ENCODE data around the gene ZSCAN23.

The ZSCAN23 gene

DNA sequence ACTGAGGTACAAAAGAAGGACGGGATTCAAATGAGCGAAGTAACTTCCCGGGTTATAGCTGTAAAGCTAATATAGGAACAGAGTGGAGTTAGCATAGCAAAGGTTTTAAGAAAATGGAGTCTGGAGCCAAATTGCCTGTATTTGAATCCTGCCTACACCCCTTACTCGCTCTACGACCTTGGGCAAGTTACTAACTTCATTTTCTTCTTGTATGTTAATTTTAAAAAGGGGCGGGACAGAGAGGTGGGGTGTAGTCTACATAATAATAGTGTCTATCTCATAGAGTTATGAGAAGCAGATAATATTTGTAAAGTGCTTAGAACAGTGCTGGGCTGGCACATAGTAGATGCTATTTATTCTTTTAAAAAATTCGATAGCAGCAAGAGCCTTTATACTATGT is 705 bp downstream of the ZSCAN23 start:
- Histone ChIP-seq H3K27ac (ENCODE audit: low read length, poor library complexity, severe bottlenecking) (no peak overlapping the region), H3K18ac (ENCODE audit: low read depth in 1 of 2, low read length in 2 of 2) (no peak overlapping the region), H3K79me1 (replicated peaks; ENCODE audit: low read length, poor library complexity, severe bottlenecking) (peaks cover 22% of the 10 kb centered on the region), H2AFZ (ENCODE audit: low read depth, low read length) (no peak overlapping the region), H2BK15ac (ENCODE audit: low read depth, poor library complexity, severe bottlenecking) (no peak overlapping the region), H3K36me3 (ENCODE audit: control insufficient read depth in 1 of 2, insufficient read depth in 2 of 2, low read depth in 1 of 2, low read length in 2 of 2) (peaks cover 0 to 6% of the 10 kb centered on the region in 2 experiments), H3K14ac (ENCODE audit: low read length in 2 of 2) (no peak overlapping the region), H2BK5ac (ENCODE audit: low read depth, low read length, poor library complexity, severe bottlenecking) (no peak overlapping the region), H2BK120ac (ENCODE audit: low read depth, low read length) (no peak overlapping the region), H4K8ac (ENCODE audit: low read length) (no peak overlapping the region), H3K4me3 (ENCODE audit: insufficient read depth in 1 of 2, low read depth in 1 of 2, low read length in 2 of 2) (peak overlapping the region in 1 of 2 experiments; percentile 96), H3K4ac (ENCODE audit: low read depth in 1 of 2, low read length in 2 of 2) (no peak overlapping the region), H2AK5ac (ENCODE audit: low read length, severe bottlenecking) (no peak overlapping the region), H3K23ac (ENCODE audit: low read length in 2 of 2) (no peak overlapping the region), H3K27me3 (ENCODE audit: control insufficient read depth in 1 of 2, insufficient read depth in 1 of 2, low read length in 2 of 2) (no peaks in the 10 kb centered on the region), H4K91ac (ENCODE audit: low read length) (no peak overlapping the region), H3K4me1 (ENCODE audit: control insufficient read depth, insufficient read depth, low read depth, low read length) (peaks cover 2% of the 10 kb centered on the region), H2BK12ac (ENCODE audit: low read length in 2 of 2) (no peak overlapping the region), H3K9ac (ENCODE audit: low read length) (peak overlapping the region; percentile 96), H3K9me3 (ENCODE audit: control insufficient read depth, low read length) (no peaks in the 10 kb centered on the region), H3K4me2 (ENCODE audit: low read length, poor library complexity, severe bottlenecking) (peak overlapping the region; percentile 54)
- no peak for DNase-seq
- 58% methylated on average over 6 of the region's 7 CpGs for WGBS

GRCh38 chr6:28436404-28436803 is 6.9 kb downstream of the ZSCAN23 start:
- no peak overlapping the region for H2BK12ac ChIP-seq (ENCODE audit: low read length in 2 of 2)
- H3K4ac ChIP-seq (ENCODE audit: low read depth in 1 of 2, low read length in 2 of 2) = no peak overlapping the region
- no peak overlapping the region for H3K4me3 ChIP-seq (ENCODE audit: insufficient read depth in 1 of 2, low read depth in 1 of 2, low read length in 2 of 2)
- H2BK5ac ChIP-seq (ENCODE audit: low read depth, low read length, poor library complexity, severe bottlenecking) = no peak overlapping the region
- H3K27me3 ChIP-seq (ENCODE audit: control insufficient read depth in 1 of 2, insufficient read depth in 1 of 2, low read length in 2 of 2) = no peaks in the 10 kb centered on the region
- no peak overlapping the region for H2BK15ac ChIP-seq (ENCODE audit: low read depth, poor library complexity, severe bottlenecking)
- no peak overlapping the region for H3K27ac ChIP-seq (ENCODE audit: low read length, poor library complexity, severe bottlenecking)
- H4K91ac ChIP-seq (ENCODE audit: low read length) = no peak overlapping the region
- H2AFZ ChIP-seq (ENCODE audit: low read depth, low read length) = no peak overlapping the region
- no peak overlapping the region for H3K14ac ChIP-seq (ENCODE audit: low read length in 2 of 2)
- no peak overlapping the region for H3K23ac ChIP-seq (ENCODE audit: low read length in 2 of 2)
- no peak overlapping the region for H2BK120ac ChIP-seq (ENCODE audit: low read depth, low read length)
- H3K36me3 ChIP-seq (ENCODE audit: control insufficient read depth in 1 of 2, insufficient read depth in 2 of 2, low read depth in 1 of 2, low read length in 2 of 2) = peaks cover 11 to 28% of the 10 kb centered on the region in 2 experiments
- peaks cover 25% of the 10 kb centered on the region for H3K79me1 ChIP-seq (replicated peaks; ENCODE audit: low read length, poor library complexity, severe bottlenecking)
- H2AK5ac ChIP-seq (ENCODE audit: low read length, severe bottlenecking) = no peak overlapping the region
- DNase-seq = no peak
- WGBS = 95% methylated on average over 3 of the region's 3 CpGs
- H3K4me1 ChIP-seq (ENCODE audit: control insufficient read depth, insufficient read depth, low read depth, low read length) = no peaks in the 10 kb centered on the region
- H3K9me3 ChIP-seq (ENCODE audit: control insufficient read depth, low read length) = no peaks in the 10 kb centered on the region
- no peak overlapping the region for H3K18ac ChIP-seq (ENCODE audit: low read depth in 1 of 2, low read length in 2 of 2)
- no peak overlapping the region for H3K9ac ChIP-seq (ENCODE audit: low read length)
- no peak overlapping the region for H3K4me2 ChIP-seq (ENCODE audit: low read length, poor library complexity, severe bottlenecking)
- no peak overlapping the region for H4K8ac ChIP-seq (ENCODE audit: low read length)

DNA sequence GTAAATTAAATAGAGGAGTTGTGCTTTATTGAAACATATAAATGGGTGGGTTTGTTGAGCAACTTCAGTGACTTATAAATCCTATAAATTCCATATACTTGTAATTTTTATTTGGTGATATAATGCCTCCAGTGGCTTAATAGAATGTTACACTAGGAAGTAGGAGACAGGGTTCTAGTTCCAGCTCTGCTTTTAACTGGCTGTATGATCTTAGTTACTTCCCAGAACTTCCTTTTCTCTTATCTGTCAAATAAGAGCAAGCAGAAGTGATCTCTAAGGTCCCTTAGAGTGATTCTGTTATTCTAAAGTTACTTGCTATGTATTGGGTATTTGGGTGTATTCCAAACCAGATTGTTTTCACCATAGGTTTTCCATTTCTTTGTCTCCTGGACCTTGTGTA is 10.2 kb downstream of the ZSCAN23 start:
- H3K4ac ChIP-seq (ENCODE audit: low read depth in 1 of 2, low read length in 2 of 2) = no peak overlapping the region
- H3K23ac ChIP-seq (ENCODE audit: low read length in 2 of 2) = no peak overlapping the region

GRCh38 chr6:28429781-28430180 is 13.5 kb downstream of the ZSCAN23 start:
- no peak overlapping the region for H3K4me3 ChIP-seq (ENCODE audit: insufficient read depth in 1 of 2, low read depth in 1 of 2, low read length in 2 of 2)
- no peak overlapping the region for H3K27ac ChIP-seq (ENCODE audit: low read length, poor library complexity, severe bottlenecking)
- H3K4me1 ChIP-seq (ENCODE audit: control insufficient read depth, insufficient read depth, low read depth, low read length) = no peaks in the 10 kb centered on the region
- no peak overlapping the region for H3K9ac ChIP-seq (ENCODE audit: low read length)
- H3K36me3 ChIP-seq (ENCODE audit: control insufficient read depth in 1 of 2, insufficient read depth in 2 of 2, low read depth in 1 of 2, low read length in 2 of 2) = peaks cover 14 to 29% of the 10 kb centered on the region in 2 experiments
- 98% methylated on average over 15 of the region's 16 CpGs for WGBS
- no peak for DNase-seq
- no peak overlapping the region for H2BK15ac ChIP-seq (ENCODE audit: low read depth, poor library complexity, severe bottlenecking)
- H2BK120ac ChIP-seq (ENCODE audit: low read depth, low read length) = no peak overlapping the region
- H4K8ac ChIP-seq (ENCODE audit: low read length) = no peak overlapping the region
- no peak overlapping the region for H3K4ac ChIP-seq (ENCODE audit: low read depth in 1 of 2, low read length in 2 of 2)
- H3K27me3 ChIP-seq (ENCODE audit: control insufficient read depth in 1 of 2, insufficient read depth in 1 of 2, low read length in 2 of 2) = no peaks in the 10 kb centered on the region
- peaks cover 6% of the 10 kb centered on the region for H3K9me3 ChIP-seq (ENCODE audit: control insufficient read depth, low read length)
- H2AFZ ChIP-seq (ENCODE audit: low read depth, low read length) = no peak overlapping the region
- H3K23ac ChIP-seq (ENCODE audit: low read length in 2 of 2) = no peak overlapping the region
- H3K14ac ChIP-seq (ENCODE audit: low read length in 2 of 2) = no peak overlapping the region
- H4K91ac ChIP-seq (ENCODE audit: low read length) = no peak overlapping the region
- no peak overlapping the region for H2BK12ac ChIP-seq (ENCODE audit: low read length in 2 of 2)
- peaks cover 18% of the 10 kb centered on the region for H3K79me1 ChIP-seq (replicated peaks; ENCODE audit: low read length, poor library complexity, severe bottlenecking)
- no peak overlapping the region for H2AK5ac ChIP-seq (ENCODE audit: low read length, severe bottlenecking)
- H3K4me2 ChIP-seq (ENCODE audit: low read length, poor library complexity, severe bottlenecking) = no peak overlapping the region
- H3K18ac ChIP-seq (ENCODE audit: low read depth in 1 of 2, low read length in 2 of 2) = no peak overlapping the region
- H2BK5ac ChIP-seq (ENCODE audit: low read depth, low read length, poor library complexity, severe bottlenecking) = no peak overlapping the region

More for the DNA sequence above, 10.2 kb downstream of the ZSCAN23 start:
- DNase-seq = no peak
- Histone ChIP-seq H3K36me3 (ENCODE audit: control insufficient read depth in 1 of 2, insufficient read depth in 2 of 2, low read depth in 1 of 2, low read length in 2 of 2) (peaks cover 18 to 27% of the 10 kb centered on the region in 2 experiments), H2BK5ac (ENCODE audit: low read depth, low read length, poor library complexity, severe bottlenecking) (no peak overlapping the region), H4K8ac (ENCODE audit: low read length) (no peak overlapping the region), H3K4me2 (ENCODE audit: low read length, poor library complexity, severe bottlenecking) (no peak overlapping the region), H2AK5ac (ENCODE audit: low read length, severe bottlenecking) (no peak overlapping the region), H3K79me1 (replicated peaks; ENCODE audit: low read length, poor library complexity, severe bottlenecking) (peaks cover 21% of the 10 kb centered on the region), H3K27me3 (ENCODE audit: control insufficient read depth in 1 of 2, insufficient read depth in 1 of 2, low read length in 2 of 2) (no peaks in the 10 kb centered on the region), H2BK12ac (ENCODE audit: low read length in 2 of 2) (no peak overlapping the region), H3K18ac (ENCODE audit: low read depth in 1 of 2, low read length in 2 of 2) (no peak overlapping the region), H3K9me3 (ENCODE audit: control insufficient read depth, low read length) (no peaks in the 10 kb centered on the region), H3K14ac (ENCODE audit: low read length in 2 of 2) (no peak overlapping the region), H4K91ac (ENCODE audit: low read length) (no peak overlapping the region), H3K4me1 (ENCODE audit: control insufficient read depth, insufficient read depth, low read depth, low read length) (no peaks in the 10 kb centered on the region), H2BK120ac (ENCODE audit: low read depth, low read length) (no peak overlapping the region), H2AFZ (ENCODE audit: low read depth, low read length) (no peak overlapping the region), H2BK15ac (ENCODE audit: low read depth, poor library complexity, severe bottlenecking) (no peak overlapping the region), H3K27ac (ENCODE audit: low read length, poor library complexity, severe bottlenecking) (no peak overlapping the region), H3K4me3 (ENCODE audit: insufficient read depth in 1 of 2, low read depth in 1 of 2, low read length in 2 of 2) (no peak overlapping the region), H3K9ac (ENCODE audit: low read length) (no peak overlapping the region)

Measured in mesenchymal stem cell (in vitro differentiated cells and primary cell).